SK-N-SH treated with all-trans-retinoic acid at 6 μM for 48 hours (cell line): ENCODE results near the gene IQSEC1.

Experiments
- ATAC-seq: fragments of 200-7000 bp; cut with Tn5 transposase; 3 replicates; pipeline ENCODE4 v1.9.1; 2020; ENCODE audit warnings: mild to moderate bottlenecking, moderate library complexity
- ARNTL ChIP-seq: fragments of 450-650 bp; formaldehyde crosslinking; IDR thresholded peaks from 2 replicates; pipeline ENCODE4 v1.5.0; 2020; ENCODE audit warnings: low read depth, mild to moderate bottlenecking, moderate library complexity, borderline replicate concordance
- BACH2 ChIP-seq: fragments of 250-450 bp; sonication (Bioruptor Pico); IDR thresholded peaks from 2 replicates; pipeline ENCODE4 v1.9.0; 2021; ENCODE audit warnings: mild to moderate bottlenecking, borderline replicate concordance
- CSDC2 ChIP-seq: fragments of 250-450 bp; sonication (Bioruptor Pico); IDR thresholded peaks from 2 replicates; pipeline ENCODE4 v1.5.0; 2020; ENCODE audit warnings: mild to moderate bottlenecking, moderate library complexity
- ESRRG ChIP-seq: fragments of 250-450 bp; sonication (Bioruptor Pico); IDR thresholded peaks from 2 replicates; pipeline ENCODE4 v1.6.1; 2021; ENCODE audit warnings: mild to moderate bottlenecking
- GLIS3 ChIP-seq: fragments of 250-450 bp; sonication (Bioruptor Pico); IDR thresholded peaks from 2 replicates; pipeline ENCODE4 v1.5.0; 2020; ENCODE audit warnings: mild to moderate bottlenecking, moderate library complexity
- ISL1 ChIP-seq: fragments of 250-450 bp; sonication (Bioruptor Pico); IDR thresholded peaks from 2 replicates; pipeline ENCODE4 v2.1.2; 2022; ENCODE audit warnings: mild to moderate bottlenecking, moderate library complexity
- POU6F1 ChIP-seq: fragments of 250-450 bp; sonication (Bioruptor Pico); IDR thresholded peaks from 2 replicates; pipeline ENCODE4 v1.8.0; 2021; ENCODE audit warnings: low read depth, mild to moderate bottlenecking, moderate library complexity, borderline replicate concordance
- PPARA ChIP-seq: fragments of 250-450 bp; sonication (Bioruptor Pico); IDR thresholded peaks from 2 replicates; pipeline ENCODE4 v1.5.0; 2020; ENCODE audit warnings: mild to moderate bottlenecking, borderline replicate concordance
- RARB ChIP-seq: fragments of 250-450 bp; sonication (Bioruptor Pico); IDR thresholded peaks from 2 replicates; pipeline ENCODE4 v1.8.0; 2021; ENCODE audit warnings: mild to moderate bottlenecking, moderate library complexity
- SNAI2 ChIP-seq: fragments of 250-450 bp; sonication (Bioruptor Pico); IDR thresholded peaks from 2 replicates; pipeline ENCODE4 v1.5.0; 2020; ENCODE audit warnings: mild to moderate bottlenecking, moderate library complexity
- TCF4 ChIP-seq: fragments of 250-450 bp; sonication (Bioruptor Pico); IDR thresholded peaks from 2 replicates; pipeline ENCODE4 v1.8.0; 2021; ENCODE audit warnings: mild to moderate bottlenecking, moderate library complexity, borderline replicate concordance
- ZC3H10 ChIP-seq: fragments of 250-450 bp; sonication (Bioruptor Pico); IDR thresholded peaks from 2 replicates; pipeline ENCODE4 v1.5.1; 2021; ENCODE audit warnings: mild to moderate bottlenecking, moderate library complexity
- ZFP3 ChIP-seq: fragments of 250-450 bp; sonication (Bioruptor Pico); IDR thresholded peaks from 2 replicates; pipeline ENCODE4 v1.5.0; 2020; ENCODE audit warnings: mild to moderate bottlenecking, moderate library complexity
- ZFP30 ChIP-seq: fragments of 450-650 bp; formaldehyde crosslinking; IDR thresholded peaks from 2 replicates; pipeline ENCODE4 v1.5.0; 2022; ENCODE audit warnings: mild to moderate bottlenecking, moderate library complexity
- ZNF565 ChIP-seq: fragments of 450-650 bp; formaldehyde crosslinking; conservative IDR thresholded peaks from 2 replicates; pipeline ENCODE4 v1.5.0; 2020; ENCODE audit warnings: low read depth, mild to moderate bottlenecking, moderate library complexity
- ZNF70 ChIP-seq: fragments of 450-650 bp; formaldehyde crosslinking; IDR thresholded peaks from 2 replicates; pipeline ENCODE4 v1.5.0; 2020; ENCODE audit warnings: mild to moderate bottlenecking, moderate library complexity
- ZNF8 ChIP-seq: fragments of 450-650 bp; formaldehyde crosslinking; IDR thresholded peaks from 2 replicates; pipeline ENCODE4 v1.5.0; 2020; ENCODE audit warnings: mild to moderate bottlenecking, moderate library complexity
- TF ChIP-seq, protein P1 (sequence below): fragments of 250-450 bp; sonication (Bioruptor Pico); IDR thresholded peaks from 2 replicates; pipeline ENCODE4 v1.5.0; 2020; ENCODE audit warnings: mild to moderate bottlenecking, moderate library complexity
- TF ChIP-seq, protein P2 (sequence below): fragments of 250-450 bp; sonication (Bioruptor Pico); IDR thresholded peaks from 2 replicates; pipeline ENCODE4 v1.5.1; 2021; ENCODE audit warnings: mild to moderate bottlenecking, moderate library complexity
- TF ChIP-seq, protein P3 (sequence below): fragments of 250-450 bp; sonication (Bioruptor Pico); IDR thresholded peaks from 2 replicates; pipeline ENCODE4 v1.5.1; 2020; ENCODE audit warnings: low read depth, mild to moderate bottlenecking, moderate library complexity

The IQSEC1 gene

GRCh38 chr3:12877040-12877439, 196.2 kb downstream of the IQSEC1 start:
- no peak for ATAC-seq
- TF ChIP-seq ZFP30 (CRISPR knock-in tag) = no peak
- TF ChIP-seq, protein P1, sequence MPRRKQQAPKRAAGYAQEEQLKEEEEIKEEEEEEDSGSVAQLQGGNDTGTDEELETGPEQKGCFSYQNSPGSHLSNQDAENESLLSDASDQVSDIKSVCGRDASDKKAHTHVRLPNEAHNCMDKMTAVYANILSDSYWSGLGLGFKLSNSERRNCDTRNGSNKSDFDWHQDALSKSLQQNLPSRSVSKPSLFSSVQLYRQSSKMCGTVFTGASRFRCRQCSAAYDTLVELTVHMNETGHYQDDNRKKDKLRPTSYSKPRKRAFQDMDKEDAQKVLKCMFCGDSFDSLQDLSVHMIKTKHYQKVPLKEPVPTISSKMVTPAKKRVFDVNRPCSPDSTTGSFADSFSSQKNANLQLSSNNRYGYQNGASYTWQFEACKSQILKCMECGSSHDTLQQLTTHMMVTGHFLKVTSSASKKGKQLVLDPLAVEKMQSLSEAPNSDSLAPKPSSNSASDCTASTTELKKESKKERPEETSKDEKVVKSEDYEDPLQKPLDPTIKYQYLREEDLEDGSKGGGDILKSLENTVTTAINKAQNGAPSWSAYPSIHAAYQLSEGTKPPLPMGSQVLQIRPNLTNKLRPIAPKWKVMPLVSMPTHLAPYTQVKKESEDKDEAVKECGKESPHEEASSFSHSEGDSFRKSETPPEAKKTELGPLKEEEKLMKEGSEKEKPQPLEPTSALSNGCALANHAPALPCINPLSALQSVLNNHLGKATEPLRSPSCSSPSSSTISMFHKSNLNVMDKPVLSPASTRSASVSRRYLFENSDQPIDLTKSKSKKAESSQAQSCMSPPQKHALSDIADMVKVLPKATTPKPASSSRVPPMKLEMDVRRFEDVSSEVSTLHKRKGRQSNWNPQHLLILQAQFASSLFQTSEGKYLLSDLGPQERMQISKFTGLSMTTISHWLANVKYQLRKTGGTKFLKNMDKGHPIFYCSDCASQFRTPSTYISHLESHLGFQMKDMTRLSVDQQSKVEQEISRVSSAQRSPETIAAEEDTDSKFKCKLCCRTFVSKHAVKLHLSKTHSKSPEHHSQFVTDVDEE (CRISPR knock-in tag) = no peak
- TF ChIP-seq TCF4 (CRISPR knock-in tag) = no peak
- TF ChIP-seq ZNF565 (CRISPR knock-in tag) = no peak
- no peak for TF ChIP-seq ZFP3
- TF ChIP-seq BACH2 = no peak

GRCh38 chr3:12875857-12876836, 197.1 kb downstream of the IQSEC1 start:
- ATAC-seq = peak; percentile 86
- TF ChIP-seq GLIS3 (CRISPR knock-in tag) = no peak
- TF ChIP-seq ZC3H10 = no peak
- no peak for TF ChIP-seq BACH2
- no peak for TF ChIP-seq ARNTL (CRISPR knock-in tag)
- TF ChIP-seq PPARA (CRISPR knock-in tag) = no peak
- no peak for TF ChIP-seq POU6F1 (CRISPR knock-in tag)
- no peak for TF ChIP-seq CSDC2 (CRISPR knock-in tag)
- TF ChIP-seq, protein P2, sequence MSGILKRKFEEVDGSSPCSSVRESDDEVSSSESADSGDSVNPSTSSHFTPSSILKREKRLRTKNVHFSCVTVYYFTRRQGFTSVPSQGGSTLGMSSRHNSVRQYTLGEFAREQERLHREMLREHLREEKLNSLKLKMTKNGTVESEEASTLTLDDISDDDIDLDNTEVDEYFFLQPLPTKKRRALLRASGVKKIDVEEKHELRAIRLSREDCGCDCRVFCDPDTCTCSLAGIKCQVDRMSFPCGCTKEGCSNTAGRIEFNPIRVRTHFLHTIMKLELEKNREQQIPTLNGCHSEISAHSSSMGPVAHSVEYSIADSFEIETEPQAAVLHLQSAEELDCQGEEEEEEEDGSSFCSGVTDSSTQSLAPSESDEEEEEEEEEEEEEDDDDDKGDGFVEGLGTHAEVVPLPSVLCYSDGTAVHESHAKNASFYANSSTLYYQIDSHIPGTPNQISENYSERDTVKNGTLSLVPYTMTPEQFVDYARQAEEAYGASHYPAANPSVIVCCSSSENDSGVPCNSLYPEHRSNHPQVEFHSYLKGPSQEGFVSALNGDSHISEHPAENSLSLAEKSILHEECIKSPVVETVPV = no peak
- TF ChIP-seq, all 23 proteins: peak for 0

- no peak for ATAC-seq
- TF ChIP-seq ESRRG (CRISPR knock-in tag) (no peak), PPARA (CRISPR knock-in tag) (no peak)
These were observed 201.7 kb downstream of the IQSEC1 start for GRCh38 chr3:12871404-12871983.

GRCh38 chr3:12870942-12871341, 202.3 kb downstream of the IQSEC1 start:
- TF ChIP-seq ISL1 = no peak
- no peak for TF ChIP-seq ARNTL (CRISPR knock-in tag)
- TF ChIP-seq, protein P1 (CRISPR knock-in tag) = no peak
- no peak for TF ChIP-seq ZNF70
- no peak for TF ChIP-seq ZC3H10
- TF ChIP-seq ZFP30 (CRISPR knock-in tag) = no peak
- no peak for TF ChIP-seq SNAI2 (CRISPR knock-in tag)
- TF ChIP-seq, protein P3, sequence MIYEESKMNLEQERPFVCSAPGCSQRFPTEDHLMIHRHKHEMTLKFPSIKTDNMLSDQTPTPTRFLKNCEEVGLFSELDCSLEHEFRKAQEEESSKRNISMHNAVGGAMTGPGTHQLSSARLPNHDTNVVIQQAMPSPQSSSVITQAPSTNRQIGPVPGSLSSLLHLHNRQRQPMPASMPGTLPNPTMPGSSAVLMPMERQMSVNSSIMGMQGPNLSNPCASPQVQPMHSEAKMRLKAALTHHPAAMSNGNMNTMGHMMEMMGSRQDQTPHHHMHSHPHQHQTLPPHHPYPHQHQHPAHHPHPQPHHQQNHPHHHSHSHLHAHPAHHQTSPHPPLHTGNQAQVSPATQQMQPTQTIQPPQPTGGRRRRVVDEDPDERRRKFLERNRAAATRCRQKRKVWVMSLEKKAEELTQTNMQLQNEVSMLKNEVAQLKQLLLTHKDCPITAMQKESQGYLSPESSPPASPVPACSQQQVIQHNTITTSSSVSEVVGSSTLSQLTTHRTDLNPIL (CRISPR knock-in tag) = no peak
- TF ChIP-seq TCF4 (CRISPR knock-in tag) = no peak
- TF ChIP-seq RARB (CRISPR knock-in tag) = no peak
- no peak for TF ChIP-seq CSDC2 (CRISPR knock-in tag)
- no peak for TF ChIP-seq ESRRG (CRISPR knock-in tag)
- TF ChIP-seq PPARA (CRISPR knock-in tag) = no peak
- TF ChIP-seq BACH2 = no peak
- TF ChIP-seq POU6F1 (CRISPR knock-in tag) = no peak
- no peak for TF ChIP-seq GLIS3 (CRISPR knock-in tag)
- no peak for TF ChIP-seq ZNF8 (CRISPR knock-in tag)
- no peak for TF ChIP-seq ZNF565 (CRISPR knock-in tag)
- ATAC-seq = no peak
